BLaER1 treated with 17β-estradiol and CSF1 and Interleukin-3, amounts not matched to agents 10 nM and 100 nM (cell line): Measurements from ENCODE around the gene USP13.

Experiments used
- H3K27ac ChIP-seq, 11 experiments: shearing (Covaris generic); formaldehyde crosslinking; 2 replicates each; pipeline ENCODE4 v1.8.1; 2022
- H3K27me3 ChIP-seq, 11 experiments: shearing (Covaris generic); formaldehyde crosslinking; 2 replicates each; pipeline ENCODE4 v1.8.1; 2022
- H3K36me3 ChIP-seq, 11 experiments: shearing (Covaris generic); formaldehyde crosslinking; 2 replicates each; pipeline ENCODE4 v1.8.1; 2022
- H3K4me1 ChIP-seq, 10 experiments: shearing (Covaris generic); formaldehyde crosslinking; 2 replicates each; pipeline ENCODE4 v1.8.1; 2022
- H3K4me2 ChIP-seq, 11 experiments: shearing (Covaris generic); formaldehyde crosslinking; 2 replicates each; pipeline ENCODE4 v1.8.1; 2022
- H3K4me3 ChIP-seq, 10 experiments: shearing (Covaris generic); formaldehyde crosslinking; 2 replicates each; pipeline ENCODE4 v1.8.1; 2022
- H3K9ac ChIP-seq, 11 experiments: shearing (Covaris generic); formaldehyde crosslinking; 2 replicates each; pipeline ENCODE4 v1.8.1; 2022
- H3K9me3 ChIP-seq, 11 experiments: shearing (Covaris generic); formaldehyde crosslinking; replicated peaks in 1 of 11; 2 replicates each; pipeline ENCODE4 v1.8.1; 2022
- H4K20me1 ChIP-seq, 11 experiments: shearing (Covaris generic); formaldehyde crosslinking; 2 replicates each; pipeline ENCODE4 v1.8.1; 2022
- Cebpa-rat ChIP-seq, 11 experiments: shearing (Covaris generic); IDR thresholded peaks; 2 replicates each; pipeline ENCODE4 v1.8.1; 2022

USP13 gene

DNA sequence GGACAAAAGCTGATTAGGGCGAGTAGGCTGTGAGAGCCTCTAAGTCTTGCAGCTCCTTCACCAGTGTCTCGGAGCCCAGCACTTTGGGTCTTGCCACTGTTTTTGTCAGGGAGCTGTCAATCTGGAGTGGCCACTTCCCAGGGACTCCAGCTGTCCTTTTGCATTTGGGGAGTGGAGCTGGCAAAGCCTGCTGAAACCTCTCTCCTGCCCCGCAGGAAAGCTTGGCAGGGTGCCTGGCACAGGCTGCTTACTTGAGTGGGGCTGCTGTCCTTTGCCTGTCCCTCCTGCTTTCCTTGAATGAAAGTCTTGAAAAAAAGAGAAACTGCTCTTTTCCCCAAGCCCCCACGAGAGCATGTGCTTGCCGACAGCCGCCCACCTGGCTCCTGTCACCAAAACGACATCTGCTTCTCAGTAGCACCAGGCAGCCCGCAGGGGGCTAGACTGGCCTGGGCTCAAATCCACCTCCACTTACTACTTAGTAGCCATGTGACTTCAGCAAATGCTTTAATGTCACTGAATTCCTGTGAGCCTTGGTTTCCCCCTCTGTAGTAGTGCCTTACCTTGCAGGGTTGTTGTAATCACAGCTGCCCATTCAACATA is 13.7 kb downstream of the USP13 start:
- Histone ChIP-seq H3K9ac (no peak overlapping the region), H3K27me3 (no peaks in the 10 kb centered on the region), H3K4me1 (peaks cover 0 to 17% (median 10%) of the 10 kb centered on the region in 10 experiments; a peak in 11 of 20 replicates), H3K4me3 (no peak overlapping the region), H3K9me3 (peaks cover 0 to 10% (median 0%) of the 10 kb centered on the region in 11 experiments; a peak in 3 of 22 replicates), H3K4me2 (peak overlapping the region in 3 of 11 experiments; percentile 21 to 32 (median 23); a peak in 2 of 22 replicates), H3K36me3 (peaks cover 0 to 49% (median 14%) of the 10 kb centered on the region in 11 experiments; a peak in 14 of 22 replicates), H3K27ac (0 out of 22 replicates have a peak overlapping the region, but pooled peaks of 1 of the 11 experiments have one; percentile 3), H4K20me1 (peaks cover 0 to 95% (median 78%) of the 10 kb centered on the region in 11 experiments; a peak in 19 of 22 replicates)
- no peak for TF ChIP-seq Cebpa-rat (IDR thresholded peaks at IDR 0.05)

- no peak overlapping the region for H3K9ac ChIP-seq
- H4K20me1 ChIP-seq = peaks cover 0 to 95% (median 69%) of the 10 kb centered on the region in 11 experiments; a peak in 19 of 22 replicates
- no peaks in the 10 kb centered on the region for H3K27me3 ChIP-seq
- H3K4me3 ChIP-seq = no peak overlapping the region
- peaks cover 0 to 17% (median 9%) of the 10 kb centered on the region in 10 experiments; a peak in 10 of 20 replicates for H3K4me1 ChIP-seq
- TF ChIP-seq Cebpa-rat (IDR thresholded peaks at IDR 0.05) = no peak
- no peak overlapping the region for H3K27ac ChIP-seq
- H3K4me2 ChIP-seq = no peak overlapping the region
- H3K9me3 ChIP-seq = peaks cover 0 to 13% (median 0%) of the 10 kb centered on the region in 11 experiments; a peak in 4 of 22 replicates
- peaks cover 0 to 61% (median 22%) of the 10 kb centered on the region in 11 experiments; a peak in 16 of 22 replicates for H3K36me3 ChIP-seq
Measured at GRCh38 chr3:179668429-179668828, 15.6 kb downstream of the USP13 start.

- H3K27me3 ChIP-seq = no peaks in the 10 kb centered on the region
- peaks cover 0 to 16% (median 0%) of the 10 kb centered on the region in 11 experiments; a peak in 5 of 22 replicates for H3K9me3 ChIP-seq
- H3K4me2 ChIP-seq = no peak overlapping the region
- no peak overlapping the region for H3K27ac ChIP-seq
- no peak overlapping the region for H3K4me3 ChIP-seq
- H3K36me3 ChIP-seq = peaks cover 0 to 73% (median 30%) of the 10 kb centered on the region in 11 experiments; a peak in 17 of 22 replicates
- peaks cover 0 to 17% (median 9%) of the 10 kb centered on the region in 10 experiments; a peak in 10 of 20 replicates for H3K4me1 ChIP-seq
- H4K20me1 ChIP-seq = peaks cover 0 to 87% (median 51%) of the 10 kb centered on the region in 11 experiments; a peak in 19 of 22 replicates
- no peak for TF ChIP-seq Cebpa-rat (IDR thresholded peaks at IDR 0.05)
- H3K9ac ChIP-seq = no peak overlapping the region
Measured at GRCh38 chr3:179670311-179670710, 17.5 kb downstream of the USP13 start.

GRCh38 chr3:179671309-179671708 is 18.5 kb downstream of the USP13 start:
- H3K27ac ChIP-seq = no peak overlapping the region
- H3K9me3 ChIP-seq = peaks cover 0 to 23% (median 4%) of the 10 kb centered on the region in 11 experiments; a peak in 9 of 22 replicates
- H3K27me3 ChIP-seq = no peaks in the 10 kb centered on the region
- no peak overlapping the region for H3K9ac ChIP-seq
- no peak overlapping the region for H3K4me2 ChIP-seq
- peaks cover 0 to 79% (median 36%) of the 10 kb centered on the region in 11 experiments; a peak in 17 of 22 replicates for H3K36me3 ChIP-seq
- peaks cover 0 to 16% (median 5%) of the 10 kb centered on the region in 10 experiments; a peak in 9 of 20 replicates for H3K4me1 ChIP-seq
- no peak for TF ChIP-seq Cebpa-rat (IDR thresholded peaks at IDR 0.05)
- H4K20me1 ChIP-seq = peaks cover 0 to 87% (median 45%) of the 10 kb centered on the region in 11 experiments; a peak in 19 of 22 replicates
- H3K4me3 ChIP-seq = no peak overlapping the region

DNA sequence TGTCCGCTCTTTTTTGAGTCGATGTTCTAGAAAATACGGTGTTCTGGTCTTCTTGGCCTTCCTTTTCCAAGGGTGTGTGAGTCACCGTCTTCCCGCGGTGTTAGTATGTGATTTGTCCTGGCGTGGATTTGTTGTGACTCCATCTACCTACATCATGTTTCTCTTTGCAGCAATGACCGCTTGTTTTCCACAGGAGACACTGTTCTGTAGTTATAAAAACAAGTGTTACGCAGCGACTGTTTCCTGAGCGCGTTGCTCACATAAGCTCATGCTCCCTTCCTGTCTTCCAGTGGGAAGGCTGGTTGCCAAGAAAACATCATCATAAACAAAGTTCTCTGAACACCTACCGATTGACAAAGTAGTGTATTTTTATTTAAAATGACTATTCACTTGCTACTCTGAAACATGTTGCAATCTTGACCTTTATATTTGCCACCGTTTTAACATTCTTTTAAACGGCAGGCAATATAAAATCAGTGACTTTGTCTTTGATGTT is 19.0 kb downstream of the USP13 start:
- no peak overlapping the region for H3K9ac ChIP-seq
- H3K4me1 ChIP-seq = peaks cover 0 to 11% (median under 1%) of the 10 kb centered on the region in 10 experiments; a peak in 4 of 20 replicates
- no peak overlapping the region for H3K4me2 ChIP-seq
- H3K9me3 ChIP-seq = peaks cover 0 to 23% (median 4%) of the 10 kb centered on the region in 11 experiments; a peak in 9 of 22 replicates
- no peak for TF ChIP-seq Cebpa-rat (IDR thresholded peaks at IDR 0.05)
- no peaks in the 10 kb centered on the region for H3K27me3 ChIP-seq
- no peak overlapping the region for H3K4me3 ChIP-seq
- H3K27ac ChIP-seq = no peak overlapping the region
- H4K20me1 ChIP-seq = peaks cover 0 to 87% (median 44%) of the 10 kb centered on the region in 11 experiments; a peak in 18 of 22 replicates
- peaks cover 0 to 79% (median 37%) of the 10 kb centered on the region in 11 experiments; a peak in 17 of 22 replicates for H3K36me3 ChIP-seq

DNA sequence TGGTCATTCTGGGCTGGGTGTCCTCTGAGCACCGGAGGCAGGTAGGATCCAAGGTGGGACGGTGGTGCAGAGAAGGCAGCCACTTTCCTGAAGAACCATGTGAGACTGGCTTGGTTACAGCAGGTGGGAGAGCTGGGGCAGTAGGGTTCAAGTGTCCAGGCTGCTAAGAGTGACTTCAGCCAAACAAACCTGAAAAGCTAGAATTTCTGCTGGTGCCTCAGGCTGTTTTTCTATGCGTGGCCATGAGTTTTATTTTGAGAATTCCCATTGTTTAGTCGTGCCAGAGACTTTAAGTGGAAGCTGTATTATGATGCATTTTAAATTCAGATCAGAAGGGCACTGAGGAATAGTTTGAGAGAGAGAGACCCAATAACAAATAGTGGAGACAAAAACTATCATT is 20.1 kb downstream of the USP13 start:
- H3K4me1 ChIP-seq = peaks cover 0 to 9% (median 0%) of the 10 kb centered on the region in 10 experiments; a peak in 4 of 20 replicates
- H3K9ac ChIP-seq = no peak overlapping the region
- no peaks in the 10 kb centered on the region for H3K27me3 ChIP-seq
- no peak overlapping the region for H3K27ac ChIP-seq
- H3K9me3 ChIP-seq = peaks cover 0 to 23% (median 4%) of the 10 kb centered on the region in 11 experiments; a peak in 9 of 22 replicates
- H3K4me2 ChIP-seq = no peak overlapping the region
- H4K20me1 ChIP-seq = peaks cover 0 to 87% (median 41%) of the 10 kb centered on the region in 11 experiments; a peak in 17 of 22 replicates
- H3K36me3 ChIP-seq = peaks cover 0 to 72% (median 37%) of the 10 kb centered on the region in 11 experiments; a peak in 17 of 22 replicates
- TF ChIP-seq Cebpa-rat (IDR thresholded peaks at IDR 0.05) = no peak
- H3K4me3 ChIP-seq = no peak overlapping the region

GRCh38 chr3:179673523-179673922 is 20.7 kb downstream of the USP13 start:
- Histone ChIP-seq H3K9me3 (peaks cover 0 to 23% (median 4%) of the 10 kb centered on the region in 11 experiments; a peak in 9 of 22 replicates), H3K4me2 (no peak overlapping the region), H3K27me3 (no peaks in the 10 kb centered on the region), H3K36me3 (peaks cover 0 to 66% (median 36%) of the 10 kb centered on the region in 11 experiments; a peak in 17 of 22 replicates), H3K27ac (no peak overlapping the region), H3K4me3 (no peak overlapping the region), H4K20me1 (peaks cover 0 to 87% (median 39%) of the 10 kb centered on the region in 11 experiments; a peak in 16 of 22 replicates), H3K4me1 (peaks cover 0 to 9% (median 0%) of the 10 kb centered on the region in 10 experiments; a peak in 3 of 20 replicates), H3K9ac (no peak overlapping the region)
- no peak for TF ChIP-seq Cebpa-rat (IDR thresholded peaks at IDR 0.05)

DNA sequence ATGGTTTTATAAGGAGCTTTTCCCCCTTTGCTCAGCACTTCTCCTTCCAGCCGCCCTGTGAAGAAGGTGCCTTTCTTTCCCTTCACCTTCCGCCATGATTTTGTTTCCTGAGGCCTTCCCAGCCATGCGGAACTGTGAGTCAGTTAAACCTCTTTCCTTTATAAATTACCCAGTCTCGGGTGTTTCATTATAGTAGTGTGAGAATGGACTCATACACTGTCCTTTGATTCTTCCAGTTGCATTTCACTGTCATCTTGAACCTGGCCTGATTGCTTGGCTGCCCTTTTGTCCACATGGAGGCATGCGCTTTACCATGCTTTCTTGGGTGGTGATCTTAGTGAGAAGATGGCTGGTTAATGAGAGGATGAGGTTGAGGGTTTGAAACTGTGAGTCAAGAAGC is 23.2 kb downstream of the USP13 start:
- no peak overlapping the region for H3K4me2 ChIP-seq
- peaks cover 0 to 56% (median 24%) of the 10 kb centered on the region in 11 experiments; a peak in 17 of 22 replicates for H3K36me3 ChIP-seq
- no peak overlapping the region for H3K4me3 ChIP-seq
- H3K9ac ChIP-seq = no peak overlapping the region
- H3K27me3 ChIP-seq = no peaks in the 10 kb centered on the region
- no peak overlapping the region for H3K27ac ChIP-seq
- peaks cover 0 to 80% (median 35%) of the 10 kb centered on the region in 11 experiments; a peak in 15 of 22 replicates for H4K20me1 ChIP-seq
- TF ChIP-seq Cebpa-rat (IDR thresholded peaks at IDR 0.05) = no peak
- H3K4me1 ChIP-seq = peaks cover 0 to 9% (median 0%) of the 10 kb centered on the region in 10 experiments; a peak in 3 of 20 replicates
- peaks cover 0 to 17% (median 4%) of the 10 kb centered on the region in 11 experiments; a peak in 9 of 22 replicates for H3K9me3 ChIP-seq
